GM12892 (cell line): ENCODE results near the gene CHSY1.

Experiments used
- POLR2A ChIP-seq: IDR thresholded peaks from 2 replicates; pipeline ENCODE4 v1.6.1; 2011; ENCODE audit warnings: low read depth, low read length, control low read depth
- POLR2AphosphoS5 ChIP-seq: IDR thresholded peaks from 2 replicates; pipeline ENCODE4 v1.6.1; 2011; ENCODE audit warnings: low read depth, low read length, control low read depth

- TF ChIP-seq POLR2A (no peak), POLR2AphosphoS5 (no peak)
Observed at GRCh38 chr15:101170568-101171350, 81.1 kb downstream of the CHSY1 start.
